Measurements from ENCODE around the gene BCKDHA.
"Not testable (repeated sequence)": the region's sequence is repeated elsewhere in the genome, so short reads cannot be mapped to it uniquely, and the experiment has no call there.

BCKDHA gene

GRCh38 chr19:41376998-41377365 is 20.6 kb upstream of the BCKDHA start:
- no peaks in the 10 kb centered on the region for H3K27me3 ChIP-seq (replicated peaks in 2 of 5; ENCODE audit: control insufficient read depth in 4 of 5, insufficient read depth in 5 of 5, low read length in 4 of 5)
- ChIA-PET CTCF (interaction anchor here (1.1 to 4.5 kb wide), 4 partner anchors 10 to 54 kb away, joined by 3 to 38 read pairs (median 8); partner anchors contain the start of gene B9D2), POLR2A (no interaction called here)
- peaks cover 0 to 11% (median 1%) of the 10 kb centered on the region in 4 experiments for H3K36me3 ChIP-seq (ENCODE audit: control insufficient read depth in 4 of 4, insufficient read depth in 4 of 4, low read length in 3 of 4)
- peak overlapping the region in 1 of 2 experiments; percentile 25 for H3K27ac ChIP-seq (ENCODE audit: insufficient read depth in 1 of 2, low read depth in 1 of 2, low read length in 2 of 2, poor library complexity in 1 of 2, severe bottlenecking in 2 of 2)
- peak overlapping the region in 5 of 7 experiments; percentile 56 to 85 (median 72) for H3K4me3 ChIP-seq (ENCODE audit: control insufficient read depth in 1 of 7, extremely low read depth in 1 of 7, insufficient read depth in 4 of 7, low read depth in 2 of 7, low read length in 6 of 7)
- no peak for DNase-seq
- WGBS (ENCODE audit: insufficient coverage), result 72% methylated on average over 8 of the region's 8 CpGs
- H3K4me1 ChIP-seq (ENCODE audit: control extremely low read depth in 1 of 4, control insufficient read depth in 4 of 4, insufficient read depth in 4 of 4, low read length in 3 of 4), result peaks cover 3 to 31% (median 19%) of the 10 kb centered on the region in 4 experiments
- H3K9me3 ChIP-seq (ENCODE audit: control extremely low read depth in 1 of 5, control insufficient read depth in 4 of 5, insufficient read depth in 2 of 5, low read depth in 1 of 5, low read length in 4 of 5), result no peaks in the 10 kb centered on the region

GRCh38 chr19:41377977-41378709 is 19.5 kb upstream of the BCKDHA start:
- CTCF ChIA-PET, result interaction anchor here (0.6 to 4.5 kb wide), 14 partner anchors 9 to 970 kb away, joined by 3 to 38 read pairs (median 4); partner anchors contain the start of gene B9D2
- Histone ChIP-seq H3K9me3 (ENCODE audit: control extremely low read depth in 1 of 5, control insufficient read depth in 4 of 5, insufficient read depth in 2 of 5, low read depth in 1 of 5, low read length in 4 of 5) (no peaks in the 10 kb centered on the region), H3K4me1 (ENCODE audit: control extremely low read depth in 1 of 4, control insufficient read depth in 4 of 4, insufficient read depth in 4 of 4, low read length in 3 of 4) (peaks cover 3 to 31% (median 19%) of the 10 kb centered on the region in 4 experiments), H3K36me3 (ENCODE audit: control insufficient read depth in 4 of 4, insufficient read depth in 4 of 4, low read length in 3 of 4) (peaks cover 0 to 13% (median 6%) of the 10 kb centered on the region in 4 experiments), H3K27me3 (replicated peaks in 2 of 5; ENCODE audit: control insufficient read depth in 4 of 5, insufficient read depth in 5 of 5, low read length in 4 of 5) (no peaks in the 10 kb centered on the region), H3K4me3 (ENCODE audit: control insufficient read depth in 1 of 7, extremely low read depth in 1 of 7, insufficient read depth in 4 of 7, low read depth in 2 of 7, low read length in 6 of 7) (peak overlapping the region in 1 of 7 experiments; percentile 36), H3K27ac (ENCODE audit: insufficient read depth in 1 of 2, low read depth in 1 of 2, low read length in 2 of 2, poor library complexity in 1 of 2, severe bottlenecking in 2 of 2) (no peak overlapping the region)
- WGBS (ENCODE audit: insufficient coverage), result 34% methylated on average over 5 of the region's 9 CpGs
- DNase-seq, result peak; percentile 75 to 95 (median 95)
- POLR2A ChIA-PET, result interaction anchor here (0.6 to 1.1 kb wide), 2 partner anchors 19 to 51 kb away, joined by 3 to 4 read pairs; partner anchors contain the start of gene EXOSC5

GRCh38 chr19:41381536-41381935 is 16.1 kb upstream of the BCKDHA start:
- 97% methylated on average over 7 of the region's 8 CpGs for WGBS (ENCODE audit: insufficient coverage)
- H3K27ac ChIP-seq (ENCODE audit: insufficient read depth in 1 of 2, low read depth in 1 of 2, low read length in 2 of 2, poor library complexity in 1 of 2, severe bottlenecking in 2 of 2); H3K27me3 ChIP-seq (replicated peaks in 2 of 5; ENCODE audit: control insufficient read depth in 4 of 5, insufficient read depth in 5 of 5, low read length in 4 of 5); H3K4me3 ChIP-seq (ENCODE audit: control insufficient read depth in 1 of 7, extremely low read depth in 1 of 7, insufficient read depth in 4 of 7, low read depth in 2 of 7, low read length in 6 of 7); H3K9me3 ChIP-seq (ENCODE audit: control extremely low read depth in 1 of 5, control insufficient read depth in 4 of 5, insufficient read depth in 2 of 5, low read depth in 1 of 5, low read length in 4 of 5); POLR2A ChIA-PET; DNase-seq: not testable (repeated sequence)
- CTCF ChIA-PET, result interaction anchor here (0.7 to 1.7 kb wide), 5 partner anchors 9 to 78 kb away, joined by 3 to 6 read pairs (median 3); partner anchors contain the start of gene B9D2
- peaks cover 6 to 30% (median 21%) of the 10 kb centered on the region in 4 experiments for H3K36me3 ChIP-seq (ENCODE audit: control insufficient read depth in 4 of 4, insufficient read depth in 4 of 4, low read length in 3 of 4)
- H3K4me1 ChIP-seq (ENCODE audit: control extremely low read depth in 1 of 4, control insufficient read depth in 4 of 4, insufficient read depth in 4 of 4, low read length in 3 of 4), result peaks cover 0 to 19% (median 13%) of the 10 kb centered on the region in 4 experiments

GRCh38 chr19:41384351-41384750 is 13.3 kb upstream of the BCKDHA start:
- 100% methylated on average over 2 of the region's 5 CpGs for WGBS (ENCODE audit: insufficient coverage)
- H3K4me1 ChIP-seq (ENCODE audit: control extremely low read depth in 1 of 4, control insufficient read depth in 4 of 4, insufficient read depth in 4 of 4, low read length in 3 of 4), result peaks cover 0 to 2% (median 0%) of the 10 kb centered on the region in 4 experiments
- H3K36me3 ChIP-seq (ENCODE audit: control insufficient read depth in 4 of 4, insufficient read depth in 4 of 4, low read length in 3 of 4), result peaks cover 10 to 54% (median 37%) of the 10 kb centered on the region in 4 experiments
- H3K27me3 ChIP-seq (replicated peaks in 2 of 5; ENCODE audit: control insufficient read depth in 4 of 5, insufficient read depth in 5 of 5, low read length in 4 of 5), result no peaks in the 10 kb centered on the region
- no peaks in the 10 kb centered on the region for H3K9me3 ChIP-seq (ENCODE audit: control extremely low read depth in 1 of 5, control insufficient read depth in 4 of 5, insufficient read depth in 2 of 5, low read depth in 1 of 5, low read length in 4 of 5)
- ChIA-PET CTCF (interaction anchor here (0.8 to 1.7 kb wide), 4 partner anchors 9 to 43 kb away, joined by 3 to 5 read pairs (median 3); no protein-coding TSS in a partner anchor), POLR2A (no interaction called here)
- no peak for DNase-seq
- no peak overlapping the region for H3K27ac ChIP-seq (ENCODE audit: insufficient read depth in 1 of 2, low read depth in 1 of 2, low read length in 2 of 2, poor library complexity in 1 of 2, severe bottlenecking in 2 of 2)
- H3K4me3 ChIP-seq (ENCODE audit: control insufficient read depth in 1 of 7, extremely low read depth in 1 of 7, insufficient read depth in 4 of 7, low read depth in 2 of 7, low read length in 6 of 7), result no peak overlapping the region

GRCh38 chr19:41386442-41386841 is 11.2 kb upstream of the BCKDHA start:
- H3K4me1 ChIP-seq (ENCODE audit: control extremely low read depth in 1 of 4, control insufficient read depth in 4 of 4, insufficient read depth in 4 of 4, low read length in 3 of 4), result no peaks in the 10 kb centered on the region
- DNase-seq, result no peak
- no peak overlapping the region for H3K4me3 ChIP-seq (ENCODE audit: control insufficient read depth in 1 of 7, extremely low read depth in 1 of 7, insufficient read depth in 4 of 7, low read depth in 2 of 7, low read length in 6 of 7)
- H3K27me3 ChIP-seq (replicated peaks in 2 of 5; ENCODE audit: control insufficient read depth in 4 of 5, insufficient read depth in 5 of 5, low read length in 4 of 5), result no peaks in the 10 kb centered on the region
- ChIA-PET POLR2A (no interaction called here), CTCF (interaction anchor here (1.2 to 2.7 kb wide), 3 partner anchors 8 to 45 kb away, joined by 3 to 10 read pairs (median 5); no protein-coding TSS in a partner anchor)
- peaks cover 14 to 73% (median 49%) of the 10 kb centered on the region in 4 experiments for H3K36me3 ChIP-seq (ENCODE audit: control insufficient read depth in 4 of 4, insufficient read depth in 4 of 4, low read length in 3 of 4)
- H3K27ac ChIP-seq (ENCODE audit: insufficient read depth in 1 of 2, low read depth in 1 of 2, low read length in 2 of 2, poor library complexity in 1 of 2, severe bottlenecking in 2 of 2), result no peak overlapping the region
- 100% methylated on average over 7 of the region's 13 CpGs for whole genome bisulfite sequencing (ENCODE audit: insufficient coverage)
- H3K9me3 ChIP-seq (ENCODE audit: control extremely low read depth in 1 of 5, control insufficient read depth in 4 of 5, insufficient read depth in 2 of 5, low read depth in 1 of 5, low read length in 4 of 5), result no peaks in the 10 kb centered on the region

GRCh38 chr19:41391618-41392017 is 6.0 kb upstream of the BCKDHA start:
- 88% methylated on average over 11 of the region's 11 CpGs for WGBS (ENCODE audit: insufficient coverage)
- Histone ChIP-seq H3K4me3 (ENCODE audit: control insufficient read depth in 1 of 7, extremely low read depth in 1 of 7, insufficient read depth in 4 of 7, low read depth in 2 of 7, low read length in 6 of 7) (no peak overlapping the region), H3K9me3 (ENCODE audit: control extremely low read depth in 1 of 5, control insufficient read depth in 4 of 5, insufficient read depth in 2 of 5, low read depth in 1 of 5, low read length in 4 of 5) (no peaks in the 10 kb centered on the region), H3K36me3 (ENCODE audit: control insufficient read depth in 4 of 4, insufficient read depth in 4 of 4, low read length in 3 of 4) (peaks cover 12 to 58% (median 42%) of the 10 kb centered on the region in 4 experiments), H3K27ac (ENCODE audit: insufficient read depth in 1 of 2, low read depth in 1 of 2, low read length in 2 of 2, poor library complexity in 1 of 2, severe bottlenecking in 2 of 2) (no peak overlapping the region), H3K4me1 (ENCODE audit: control extremely low read depth in 1 of 4, control insufficient read depth in 4 of 4, insufficient read depth in 4 of 4, low read length in 3 of 4) (peaks cover 5 to 15% (median 13%) of the 10 kb centered on the region in 4 experiments), H3K27me3 (replicated peaks in 2 of 5; ENCODE audit: control insufficient read depth in 4 of 5, insufficient read depth in 5 of 5, low read length in 4 of 5) (no peaks in the 10 kb centered on the region)
- ChIA-PET CTCF (interaction anchor here (1.3 kb wide), 1 partner anchor 11 kb away, joined by 3 read pairs; no protein-coding TSS in a partner anchor), POLR2A (no interaction called here)
- no peak for DNase-seq

- WGBS (ENCODE audit: insufficient coverage), result 97% methylated on average over 12 of the region's 12 CpGs
- DNase-seq, result no peak
- no peaks in the 10 kb centered on the region for H3K27me3 ChIP-seq (replicated peaks in 2 of 5; ENCODE audit: control insufficient read depth in 4 of 5, insufficient read depth in 5 of 5, low read length in 4 of 5)
- ChIA-PET POLR2A (no interaction called here), CTCF (interaction anchor here (0.9 to 1.6 kb wide), 2 partner anchors 24 to 38 kb away, joined by 3 to 5 read pairs; no protein-coding TSS in a partner anchor)
- H3K36me3 ChIP-seq (ENCODE audit: control insufficient read depth in 4 of 4, insufficient read depth in 4 of 4, low read length in 3 of 4), result peaks cover 8 to 48% (median 34%) of the 10 kb centered on the region in 4 experiments
- H3K9me3 ChIP-seq (ENCODE audit: control extremely low read depth in 1 of 5, control insufficient read depth in 4 of 5, insufficient read depth in 2 of 5, low read depth in 1 of 5, low read length in 4 of 5), result no peaks in the 10 kb centered on the region
- H3K4me3 ChIP-seq (ENCODE audit: control insufficient read depth in 1 of 7, extremely low read depth in 1 of 7, insufficient read depth in 4 of 7, low read depth in 2 of 7, low read length in 6 of 7), result no peak overlapping the region
- H3K4me1 ChIP-seq (ENCODE audit: control extremely low read depth in 1 of 4, control insufficient read depth in 4 of 4, insufficient read depth in 4 of 4, low read length in 3 of 4), result peaks cover 7 to 22% (median 16%) of the 10 kb centered on the region in 4 experiments
- H3K27ac ChIP-seq (ENCODE audit: insufficient read depth in 1 of 2, low read depth in 1 of 2, low read length in 2 of 2, poor library complexity in 1 of 2, severe bottlenecking in 2 of 2), result no peak overlapping the region
Observed at GRCh38 chr19:41392775-41393174, 4.8 kb upstream of the BCKDHA start.
